OCI-M1 (cell line): ENCODE data around the gene EPHB3.

ENCODE experiments used
- DNase-seq: peaks from one replicate; lab custom pipeline; 2025; lab: John Stamatoyannopoulos, UW

Gene EPHB3

GRCh38 chr3:184564685-184565385, 3.2 kb downstream of the EPHB3 start:
- DNase-seq, result no peak

DNA sequence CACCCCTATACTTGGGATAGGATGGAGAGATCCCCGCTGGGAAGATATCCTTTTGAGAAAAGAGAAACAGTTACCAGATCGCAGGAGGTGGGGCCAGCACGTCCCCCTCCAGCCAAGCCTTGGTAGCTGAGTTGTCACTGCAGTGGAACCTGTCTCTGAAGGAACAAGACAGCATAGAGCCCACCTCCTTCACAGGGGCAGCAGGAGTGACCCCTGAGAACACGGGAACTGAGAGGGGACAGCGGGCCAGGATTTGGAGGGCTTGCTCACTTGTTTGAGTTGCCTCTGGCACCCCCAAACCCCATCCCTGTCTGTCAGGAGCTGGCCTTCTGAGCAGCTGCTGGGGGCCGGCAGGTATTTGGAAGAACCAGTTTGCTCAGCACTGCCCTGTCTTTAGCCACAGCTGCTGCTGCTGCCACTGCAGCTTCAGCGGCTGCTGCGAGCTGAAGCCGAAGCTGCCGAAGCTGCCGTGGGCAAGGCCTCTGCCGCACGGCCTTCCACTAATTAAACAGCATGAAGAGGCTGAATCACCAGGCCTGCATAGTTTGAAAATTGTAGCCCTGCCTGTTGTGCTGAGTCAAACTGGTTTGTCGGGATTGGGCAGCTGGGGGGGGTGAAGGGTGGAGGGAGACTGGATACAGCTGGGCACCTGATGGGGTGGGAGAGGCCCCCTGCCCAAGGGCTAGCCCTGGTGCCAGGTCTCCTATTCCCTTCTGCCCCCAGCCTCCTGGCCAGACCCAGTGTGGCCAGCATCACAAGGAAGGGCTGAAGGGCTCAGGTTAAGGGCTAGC, 4.0 kb downstream of the EPHB3 start:
- no peak for DNase-seq

DNA sequence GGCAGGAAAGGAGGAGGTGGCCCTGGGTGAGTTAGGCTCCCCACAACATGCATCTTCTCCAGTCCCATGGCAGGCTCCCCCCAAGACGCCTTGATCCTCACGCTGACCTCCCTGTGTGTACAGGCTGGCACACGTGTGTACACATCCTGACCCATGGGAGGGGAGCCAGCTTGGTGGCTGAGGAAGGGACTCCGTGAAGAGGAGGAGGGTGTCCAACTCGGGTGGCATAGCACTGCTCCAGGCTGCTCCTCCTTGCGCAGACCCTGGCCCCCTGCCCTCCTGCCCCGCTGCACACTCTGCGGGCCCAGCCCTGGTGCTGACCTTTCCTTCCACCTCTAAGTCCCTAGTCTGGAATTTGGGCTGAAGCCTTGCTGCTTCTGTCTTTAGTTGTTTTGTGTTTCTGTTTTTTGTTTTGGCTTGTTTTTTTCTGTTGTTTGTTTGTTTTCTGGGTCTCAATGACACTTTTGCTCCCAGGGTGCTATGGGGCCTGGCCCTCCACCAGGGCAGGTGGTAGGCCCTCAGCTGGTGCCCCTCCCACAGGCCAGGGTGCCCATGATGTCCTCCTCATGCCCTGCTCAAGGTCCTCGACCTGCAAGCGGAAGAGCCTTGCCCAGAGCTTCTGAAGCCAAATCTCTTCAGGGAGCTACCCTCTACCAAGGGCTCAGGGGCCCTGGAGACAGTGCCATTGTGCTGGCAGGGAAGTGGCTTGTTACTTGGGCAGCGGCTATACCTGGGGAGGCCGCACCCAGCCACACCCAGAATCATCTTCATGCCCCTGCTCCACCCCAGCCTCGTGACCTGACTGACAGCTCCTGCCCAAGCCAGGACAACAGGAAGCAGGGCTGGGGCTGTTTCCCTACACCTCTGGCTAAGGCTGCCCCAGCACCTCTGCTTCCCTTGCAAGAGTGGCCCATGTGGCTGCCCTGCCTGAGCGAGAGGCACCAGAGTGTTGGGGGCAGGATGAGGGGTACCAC, 5.1 kb downstream of the EPHB3 start:
- no peak for DNase-seq

GRCh38 chr3:184567946-184568559, 6.5 kb downstream of the EPHB3 start:
- no peak for DNase-seq

GRCh38 chr3:184568560-184568923, 7.0 kb downstream of the EPHB3 start:
- no peak for DNase-seq

GRCh38 chr3:184568924-184569829, 7.6 kb downstream of the EPHB3 start:
- no peak for DNase-seq

DNA sequence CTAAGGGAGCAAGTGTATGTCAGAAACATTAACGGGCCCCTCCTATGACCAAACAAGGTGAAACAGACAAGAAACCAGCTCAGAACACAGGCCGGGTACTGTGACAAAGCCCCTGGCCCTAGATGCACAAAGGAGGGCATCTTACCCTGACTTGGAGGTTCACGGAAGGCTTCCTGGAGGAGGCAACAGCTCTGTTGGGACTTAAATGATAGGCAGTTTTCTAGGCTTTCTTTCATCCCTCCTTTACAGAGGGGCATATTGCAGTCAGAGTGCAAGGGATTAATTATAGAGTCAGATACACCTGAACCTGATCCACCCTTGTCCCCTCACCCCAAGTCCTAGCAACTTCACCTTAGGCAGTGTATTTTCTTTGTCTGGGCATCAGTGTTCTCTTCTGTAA, 8.4 kb downstream of the EPHB3 start:
- no peak for DNase-seq

- DNase-seq, result no peak
These were observed 8.9 kb downstream of the EPHB3 start for GRCh38 chr3:184570489-184570888.

GRCh38 chr3:184571750-184572377, 10.3 kb downstream of the EPHB3 start:
- DNase-seq, result no peak

- no peak for DNase-seq
These were observed 11.2 kb downstream of the EPHB3 start for GRCh38 chr3:184572633-184573270.

DNA sequence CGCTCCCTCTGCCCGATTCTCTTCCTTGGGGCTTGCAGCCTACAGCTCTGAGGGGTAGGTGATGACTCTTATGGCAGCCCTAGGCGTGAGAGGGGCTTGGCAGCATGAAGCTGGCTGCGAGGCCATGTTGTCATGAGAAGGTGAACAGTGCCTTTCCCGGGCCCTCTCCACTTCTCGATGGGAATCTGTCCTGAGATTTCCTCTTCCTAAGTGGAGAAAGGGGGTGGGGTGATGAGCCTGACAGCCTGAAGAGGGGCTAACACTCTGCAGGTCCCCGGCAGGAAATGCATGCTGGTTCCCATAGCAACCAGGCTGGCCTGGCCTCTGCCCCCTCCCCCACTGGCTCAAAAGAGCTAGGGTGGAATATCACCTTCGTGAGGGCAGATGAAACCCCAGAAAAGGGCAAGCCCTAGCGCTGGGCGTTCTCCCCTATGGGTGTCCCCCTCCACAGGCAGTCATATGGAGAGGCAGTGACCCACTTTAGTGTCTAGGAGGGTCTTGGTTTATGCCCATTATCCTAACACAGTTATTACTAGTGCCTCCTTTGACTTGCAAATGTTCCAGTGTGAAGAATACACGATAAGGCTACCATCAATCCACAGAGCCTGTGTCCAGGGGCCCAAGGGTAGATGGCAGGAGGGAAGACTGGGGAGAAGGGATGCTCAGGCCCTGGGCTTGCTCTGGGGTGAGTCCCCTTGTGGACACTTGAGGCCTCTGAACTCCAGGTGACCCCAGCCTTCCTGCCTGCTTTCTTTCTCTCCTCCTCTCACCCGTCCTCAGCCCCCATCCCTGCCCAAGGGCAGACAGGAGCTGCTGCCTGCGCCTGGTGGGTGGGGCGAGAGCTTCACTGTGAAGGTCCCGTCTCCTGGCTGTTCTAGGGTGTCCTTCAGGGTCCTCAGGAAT, 13.2 kb downstream of the EPHB3 start:
- no peak for DNase-seq

GRCh38 chr3:184575701-184576100, 14.1 kb downstream of the EPHB3 start:
- DNase-seq, result no peak

DNA sequence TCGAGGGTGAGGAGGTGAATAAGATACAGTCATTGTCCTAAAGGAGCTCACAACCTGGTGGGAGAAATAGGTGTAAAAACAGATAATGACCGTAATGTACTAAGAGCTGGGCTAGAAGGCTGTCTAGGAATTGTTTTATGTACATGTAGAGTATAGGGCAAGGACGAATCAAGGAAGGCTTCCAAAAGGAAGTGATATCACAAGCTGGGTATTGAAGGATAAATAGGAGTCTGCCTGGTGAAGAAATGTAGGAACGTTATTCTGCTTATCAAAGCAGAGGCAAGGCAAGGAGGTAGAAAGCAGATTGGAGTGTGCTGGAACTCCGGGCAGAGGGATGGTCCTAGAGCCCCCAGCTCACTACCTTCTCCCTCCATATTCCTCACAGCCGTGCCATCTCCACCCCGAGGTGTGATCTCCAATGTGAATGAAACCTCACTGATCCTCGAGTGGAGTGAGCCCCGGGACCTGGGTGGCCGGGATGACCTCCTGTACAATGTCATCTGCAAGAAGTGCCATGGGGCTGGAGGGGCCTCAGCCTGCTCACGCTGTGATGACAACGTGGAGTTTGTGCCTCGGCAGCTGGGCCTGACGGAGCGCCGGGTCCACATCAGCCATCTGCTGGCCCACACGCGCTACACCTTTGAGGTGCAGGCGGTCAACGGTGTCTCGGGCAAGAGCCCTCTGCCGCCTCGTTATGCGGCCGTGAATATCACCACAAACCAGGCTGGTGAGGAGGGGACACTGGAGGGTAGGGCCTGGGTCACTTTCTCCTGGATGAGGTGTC, 15.1 kb downstream of the EPHB3 start:
- DNase-seq, result no peak

- no peak for DNase-seq
These were observed 16.0 kb downstream of the EPHB3 start for GRCh38 chr3:184577546-184577945.

GRCh38 chr3:184578218-184578617, 16.6 kb downstream of the EPHB3 start:
- no peak for DNase-seq

GRCh38 chr3:184578822-184579221, 17.2 kb downstream of the EPHB3 start:
- no peak for DNase-seq

DNA sequence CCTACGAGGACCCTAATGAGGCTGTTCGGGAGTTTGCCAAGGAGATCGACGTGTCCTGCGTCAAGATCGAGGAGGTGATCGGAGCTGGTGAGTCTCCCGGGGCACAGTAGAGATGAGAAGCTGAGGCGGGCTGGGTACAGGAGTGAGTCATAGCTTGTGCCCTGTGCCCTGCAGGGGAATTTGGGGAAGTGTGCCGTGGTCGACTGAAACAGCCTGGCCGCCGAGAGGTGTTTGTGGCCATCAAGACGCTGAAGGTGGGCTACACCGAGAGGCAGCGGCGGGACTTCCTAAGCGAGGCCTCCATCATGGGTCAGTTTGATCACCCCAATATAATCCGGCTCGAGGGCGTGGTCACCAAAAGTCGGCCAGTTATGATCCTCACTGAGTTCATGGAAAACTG, 17.9 kb downstream of the EPHB3 start:
- DNase-seq, result no peak

- DNase-seq, result no peak
These were observed 18.8 kb downstream of the EPHB3 start for GRCh38 chr3:184580376-184580775.
